Keratinocyte (primary cell): ENCODE data around the gene PDZRN3.

Experiments
- EZH2 ChIP-seq: IDR thresholded peaks from one replicate; pipeline ENCODE4 v1.6.1; 2012; ENCODE audit warnings: inconsistent platforms, mild to moderate bottlenecking, low read length, moderate library complexity
- TF ChIP-seq, protein P1 (sequence below), 3 experiments: IDR thresholded peaks in 1 of 3; conservative IDR thresholded peaks in 1 of 3; optimal IDR thresholded peaks in 1 of 3; 2 replicates in 2 of 3; 3 replicates in 1 of 3; pipeline versions ENCODE3 to v1.5.1; 2011; ENCODE audit warnings: low read length in 3 of 3, mild to moderate bottlenecking in 3 of 3, moderate library complexity in 2 of 3, control low read depth in 1 of 3, inconsistent platforms in 1 of 3; ENCODE audit not compliant: insufficient read depth in 2 of 3; ENCODE audit errors: extremely low read depth in 1 of 3

DNA sequence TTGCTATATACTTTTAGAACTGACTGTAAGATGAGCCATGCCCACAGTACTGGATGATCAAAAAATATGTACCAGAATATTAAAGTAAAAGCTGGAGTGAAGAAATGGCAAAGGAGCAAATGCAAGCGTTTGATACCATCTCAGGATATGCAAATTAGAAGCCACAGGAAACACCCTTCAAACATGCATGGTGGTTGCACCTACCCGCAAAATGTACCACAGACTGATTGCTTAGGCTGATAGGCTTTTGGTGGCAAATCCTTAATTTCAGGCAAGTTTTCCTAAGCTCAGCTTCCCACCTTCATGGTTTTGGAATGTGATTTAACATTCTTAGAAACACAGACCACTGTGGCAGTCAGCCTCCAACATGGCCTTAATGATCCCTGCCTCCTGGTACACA is 149.0 kb downstream of the PDZRN3 start:
- TF ChIP-seq, protein P1, sequence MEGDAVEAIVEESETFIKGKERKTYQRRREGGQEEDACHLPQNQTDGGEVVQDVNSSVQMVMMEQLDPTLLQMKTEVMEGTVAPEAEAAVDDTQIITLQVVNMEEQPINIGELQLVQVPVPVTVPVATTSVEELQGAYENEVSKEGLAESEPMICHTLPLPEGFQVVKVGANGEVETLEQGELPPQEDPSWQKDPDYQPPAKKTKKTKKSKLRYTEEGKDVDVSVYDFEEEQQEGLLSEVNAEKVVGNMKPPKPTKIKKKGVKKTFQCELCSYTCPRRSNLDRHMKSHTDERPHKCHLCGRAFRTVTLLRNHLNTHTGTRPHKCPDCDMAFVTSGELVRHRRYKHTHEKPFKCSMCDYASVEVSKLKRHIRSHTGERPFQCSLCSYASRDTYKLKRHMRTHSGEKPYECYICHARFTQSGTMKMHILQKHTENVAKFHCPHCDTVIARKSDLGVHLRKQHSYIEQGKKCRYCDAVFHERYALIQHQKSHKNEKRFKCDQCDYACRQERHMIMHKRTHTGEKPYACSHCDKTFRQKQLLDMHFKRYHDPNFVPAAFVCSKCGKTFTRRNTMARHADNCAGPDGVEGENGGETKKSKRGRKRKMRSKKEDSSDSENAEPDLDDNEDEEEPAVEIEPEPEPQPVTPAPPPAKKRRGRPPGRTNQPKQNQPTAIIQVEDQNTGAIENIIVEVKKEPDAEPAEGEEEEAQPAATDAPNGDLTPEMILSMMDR (optimal IDR thresholded peaks at IDR 0.05 in 1 of 3, IDR thresholded peaks at IDR 0.05 in 1 of 3, conservative IDR thresholded peaks at IDR 0.05 in 1 of 3; ENCODE audit: extremely low read depth in 1 of 3, insufficient read depth in 2 of 3, low read length in 3 of 3) = no peak
- TF ChIP-seq EZH2 = no peak
